ENCODE measurements around the gene FCHO2. TPM values are rescaled to one million over a fixed set of nuclear protein-coding genes. Genes with fewer than 3 reads are reported as not detected.

Gene FCHO2
- total and polyA plus RNA-seq, 10 of the 15 experiments (the other 5 are each of a cell fraction or from before 2014, with no cell fraction given): 0.05 to 1.4 (median 0.18) TPM

- TF ChIP-seq HDAC2 (IDR thresholded peaks at IDR 0.05) (no peak), ESRRA (IDR thresholded peaks at IDR 0.05; ENCODE audit: low read length) (no peak), ZNF207 (IDR thresholded peaks at IDR 0.05; ENCODE audit: borderline replicate concordance) (no peak), ETV6 (conservative IDR thresholded peaks at IDR 0.05 in 1 of 2, IDR thresholded peaks at IDR 0.05 in 1 of 2; ENCODE audit: borderline replicate concordance in 1 of 2, low read depth in 1 of 2) (no peak), NBN (IDR thresholded peaks at IDR 0.05) (no peak), HCFC1 (IDR thresholded peaks at IDR 0.05; ENCODE audit: low read length) (no peak), SPI1 (IDR thresholded peaks at IDR 0.05; ENCODE audit: borderline replicate concordance, insufficient read depth, low read depth, low read length) (no peak), EP300 (IDR thresholded peaks at IDR 0.05; ENCODE audit: borderline replicate concordance in 1 of 2, control insufficient read depth in 1 of 2, low read depth in 2 of 2, low read length in 2 of 2) (no peak), BCL11A (IDR thresholded peaks at IDR 0.05; ENCODE audit: low read depth, low read length) (no peak)
- TF ChIP-seq, protein P1, sequence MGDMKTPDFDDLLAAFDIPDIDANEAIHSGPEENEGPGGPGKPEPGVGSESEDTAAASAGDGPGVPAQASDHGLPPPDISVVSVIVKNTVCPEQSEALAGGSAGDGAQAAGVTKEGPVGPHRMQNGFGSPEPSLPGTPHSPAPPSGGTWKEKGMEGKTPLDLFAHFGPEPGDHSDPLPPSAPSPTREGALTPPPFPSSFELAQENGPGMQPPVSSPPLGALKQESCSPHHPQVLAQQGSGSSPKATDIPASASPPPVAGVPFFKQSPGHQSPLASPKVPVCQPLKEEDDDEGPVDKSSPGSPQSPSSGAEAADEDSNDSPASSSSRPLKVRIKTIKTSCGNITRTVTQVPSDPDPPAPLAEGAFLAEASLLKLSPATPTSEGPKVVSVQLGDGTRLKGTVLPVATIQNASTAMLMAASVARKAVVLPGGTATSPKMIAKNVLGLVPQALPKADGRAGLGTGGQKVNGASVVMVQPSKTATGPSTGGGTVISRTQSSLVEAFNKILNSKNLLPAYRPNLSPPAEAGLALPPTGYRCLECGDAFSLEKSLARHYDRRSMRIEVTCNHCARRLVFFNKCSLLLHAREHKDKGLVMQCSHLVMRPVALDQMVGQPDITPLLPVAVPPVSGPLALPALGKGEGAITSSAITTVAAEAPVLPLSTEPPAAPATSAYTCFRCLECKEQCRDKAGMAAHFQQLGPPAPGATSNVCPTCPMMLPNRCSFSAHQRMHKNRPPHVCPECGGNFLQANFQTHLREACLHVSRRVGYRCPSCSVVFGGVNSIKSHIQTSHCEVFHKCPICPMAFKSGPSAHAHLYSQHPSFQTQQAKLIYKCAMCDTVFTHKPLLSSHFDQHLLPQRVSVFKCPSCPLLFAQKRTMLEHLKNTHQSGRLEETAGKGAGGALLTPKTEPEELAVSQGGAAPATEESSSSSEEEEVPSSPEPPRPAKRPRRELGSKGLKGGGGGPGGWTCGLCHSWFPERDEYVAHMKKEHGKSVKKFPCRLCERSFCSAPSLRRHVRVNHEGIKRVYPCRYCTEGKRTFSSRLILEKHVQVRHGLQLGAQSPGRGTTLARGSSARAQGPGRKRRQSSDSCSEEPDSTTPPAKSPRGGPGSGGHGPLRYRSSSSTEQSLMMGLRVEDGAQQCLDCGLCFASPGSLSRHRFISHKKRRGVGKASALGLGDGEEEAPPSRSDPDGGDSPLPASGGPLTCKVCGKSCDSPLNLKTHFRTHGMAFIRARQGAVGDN (IDR thresholded peaks at IDR 0.05): no peak
These were observed 75.2 kb downstream of the FCHO2 start (continued) for GRCh38 chr5:73030995-73031394.

GRCh38 chr5:73031839-73032238 is 76.0 kb downstream of the FCHO2 start:
- no TSS peak for BruUV-seq (replicated peaks)
- TF ChIP-seq MEF2A (IDR thresholded peaks at IDR 0.05; ENCODE audit: insufficient read depth, low read depth, low read length): no peak
- TF ChIP-seq, protein P2, sequence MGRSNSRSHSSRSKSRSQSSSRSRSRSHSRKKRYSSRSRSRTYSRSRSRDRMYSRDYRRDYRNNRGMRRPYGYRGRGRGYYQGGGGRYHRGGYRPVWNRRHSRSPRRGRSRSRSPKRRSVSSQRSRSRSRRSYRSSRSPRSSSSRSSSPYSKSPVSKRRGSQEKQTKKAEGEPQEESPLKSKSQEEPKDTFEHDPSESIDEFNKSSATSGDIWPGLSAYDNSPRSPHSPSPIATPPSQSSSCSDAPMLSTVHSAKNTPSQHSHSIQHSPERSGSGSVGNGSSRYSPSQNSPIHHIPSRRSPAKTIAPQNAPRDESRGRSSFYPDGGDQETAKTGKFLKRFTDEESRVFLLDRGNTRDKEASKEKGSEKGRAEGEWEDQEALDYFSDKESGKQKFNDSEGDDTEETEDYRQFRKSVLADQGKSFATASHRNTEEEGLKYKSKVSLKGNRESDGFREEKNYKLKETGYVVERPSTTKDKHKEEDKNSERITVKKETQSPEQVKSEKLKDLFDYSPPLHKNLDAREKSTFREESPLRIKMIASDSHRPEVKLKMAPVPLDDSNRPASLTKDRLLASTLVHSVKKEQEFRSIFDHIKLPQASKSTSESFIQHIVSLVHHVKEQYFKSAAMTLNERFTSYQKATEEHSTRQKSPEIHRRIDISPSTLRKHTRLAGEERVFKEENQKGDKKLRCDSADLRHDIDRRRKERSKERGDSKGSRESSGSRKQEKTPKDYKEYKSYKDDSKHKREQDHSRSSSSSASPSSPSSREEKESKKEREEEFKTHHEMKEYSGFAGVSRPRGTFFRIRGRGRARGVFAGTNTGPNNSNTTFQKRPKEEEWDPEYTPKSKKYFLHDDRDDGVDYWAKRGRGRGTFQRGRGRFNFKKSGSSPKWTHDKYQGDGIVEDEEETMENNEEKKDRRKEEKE (IDR thresholded peaks at IDR 0.05): no peak
- TF ChIP-seq NKRF (conservative IDR thresholded peaks at IDR 0.05): no peak
- TF ChIP-seq RB1 (IDR thresholded peaks at IDR 0.05; ENCODE audit: borderline replicate concordance): no peak
- TF ChIP-seq FOXK2 (IDR thresholded peaks at IDR 0.05): no peak
- TF ChIP-seq HCFC1 (IDR thresholded peaks at IDR 0.05; ENCODE audit: low read length): no peak
- no peak for TF ChIP-seq SPI1 (IDR thresholded peaks at IDR 0.05; ENCODE audit: borderline replicate concordance, insufficient read depth, low read depth, low read length)

More at GRCh38 chr5:73031839-73032238, 76.0 kb downstream of the FCHO2 start:
- no peak overlapping the region for H3K27ac ChIP-seq (ENCODE audit: control insufficient read depth, insufficient read depth)
- H3K4me1 ChIP-seq (ENCODE audit: control insufficient read depth, insufficient read depth, low read length): no peaks in the 10 kb centered on the region
- intact Hi-C loops (cut with micrococcal nuclease; ENCODE audit: unreplicated experiment) (no loop called here), in situ Hi-C loops (cut with MboI) (no loop called here)
- no peak overlapping the region for H3K4me3 ChIP-seq
- H3K4me2 ChIP-seq (ENCODE audit: control insufficient read depth, insufficient read depth): no peak overlapping the region
- FAIRE-seq (no peak), DNase-seq (ENCODE audit: low read depth, low spot score) (no peak), ATAC-seq (no peak)
- no peaks in the 10 kb centered on the region for H3K9me3 ChIP-seq (replicated peaks; ENCODE audit: control insufficient read depth, insufficient read depth, low read length)
- ChIA-PET RAD21 (ENCODE audit: unreplicated experiment) (no interaction called here), SMC1A (ENCODE audit: uncharacterized antibody, unreplicated experiment) (no interaction called here), CTCF (no interaction called here), POLR2A (no interaction called here)
- WGBS (ENCODE audit: insufficient coverage, insufficient replicate concordance, low lambda C conversion rate, missing lambda C conversion rate): 67% methylated on average over 2 of the region's 2 CpGs
- H3K27me3 ChIP-seq (replicated peaks in 1 of 2; ENCODE audit: control insufficient read depth in 2 of 2, insufficient read depth in 2 of 2, low read length in 1 of 2): no peaks in the 10 kb centered on the region
- no peaks in the 10 kb centered on the region for H4K20me1 ChIP-seq (ENCODE audit: control insufficient read depth, insufficient read depth)
- no peaks in the 10 kb centered on the region for H3K79me2 ChIP-seq (ENCODE audit: control insufficient read depth, insufficient read depth, low read length)
- no peak overlapping the region for H2AFZ ChIP-seq (ENCODE audit: control insufficient read depth, low read depth, low read length)
- no peak overlapping the region for H3K9ac ChIP-seq (ENCODE audit: control insufficient read depth, insufficient read depth, low read length)
- H3K36me3 ChIP-seq (ENCODE audit: control insufficient read depth in 2 of 2, insufficient read depth in 2 of 2, low read length in 1 of 2): no peaks in the 10 kb centered on the region

Measured in GM12878 (cell line).